Stimulated activated naive CD4-positive, alpha-beta T cell (primary cell): ENCODE results near the gene USP28.
A peak's percentile ranks its signal among the peaks of the same experiment; 100 is the strongest.
"Not testable (repeated sequence)": the region's sequence is repeated elsewhere in the genome, so short reads cannot be mapped to it uniquely, and the experiment has no call there.

ENCODE experiments used
- DNase-seq, 6 experiments: peaks; one replicate each; lab custom pipeline; 2025; lab: John Stamatoyannopoulos, UW

USP28 gene

DNA sequence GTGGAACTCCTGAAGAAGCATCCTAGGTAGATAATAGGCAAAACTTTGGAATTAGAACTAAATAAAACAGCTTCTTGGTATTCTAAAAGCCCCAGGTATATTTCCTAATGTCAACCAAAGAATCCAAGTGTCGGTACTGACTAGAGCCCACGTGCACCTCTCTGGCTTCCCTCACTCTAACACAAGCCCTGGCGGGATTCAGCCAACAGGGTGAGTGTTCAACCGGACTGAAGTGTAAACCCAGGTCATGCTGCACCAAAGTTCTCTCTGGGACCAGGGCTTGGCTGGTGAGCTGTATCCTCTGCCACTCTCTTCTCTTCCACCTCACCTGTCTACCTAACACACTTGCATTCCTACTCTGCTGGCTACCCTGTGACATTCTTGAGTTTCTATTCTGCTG is 40.1 kb downstream of the USP28 start:
- no peak for DNase-seq

DNA sequence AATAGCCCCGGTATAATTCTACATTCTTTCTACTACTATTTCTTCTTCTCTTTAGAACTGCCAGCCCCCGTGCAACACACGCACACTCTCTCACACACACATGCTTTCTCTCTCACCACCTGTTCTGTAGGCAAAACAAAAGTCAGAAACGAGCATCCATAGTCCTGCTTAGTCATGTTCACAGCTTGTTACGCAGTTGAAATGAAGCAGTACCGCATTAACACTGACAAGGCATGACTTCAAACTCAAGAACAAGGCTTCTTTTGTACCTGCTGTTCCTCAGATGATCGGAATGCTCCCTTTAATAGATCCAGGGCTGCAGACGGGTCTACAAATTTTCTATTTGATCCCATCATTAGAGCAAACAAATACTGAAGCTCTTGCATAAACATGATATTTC is 42.2 kb downstream of the USP28 start:
- no peak for DNase-seq

DNA sequence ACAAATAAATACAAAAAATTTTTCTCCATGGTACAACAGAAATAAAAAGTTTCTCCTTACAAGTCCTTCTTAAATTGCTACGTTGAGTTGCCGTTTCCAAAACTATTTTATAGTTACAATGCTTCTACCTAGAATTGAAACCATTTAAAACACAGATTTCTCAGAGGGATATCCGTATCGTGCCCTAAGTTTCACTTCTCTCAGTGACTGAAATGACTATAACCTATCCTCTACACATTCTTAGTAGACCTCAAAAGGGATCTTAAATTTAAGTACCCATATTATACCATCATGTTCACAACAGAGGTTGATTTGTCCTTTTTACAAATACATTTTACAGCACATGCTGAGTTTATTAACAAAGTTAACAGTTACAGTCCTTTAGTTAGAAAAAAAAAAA is 44.1 kb downstream of the USP28 start:
- DNase-seq = no peak

DNA sequence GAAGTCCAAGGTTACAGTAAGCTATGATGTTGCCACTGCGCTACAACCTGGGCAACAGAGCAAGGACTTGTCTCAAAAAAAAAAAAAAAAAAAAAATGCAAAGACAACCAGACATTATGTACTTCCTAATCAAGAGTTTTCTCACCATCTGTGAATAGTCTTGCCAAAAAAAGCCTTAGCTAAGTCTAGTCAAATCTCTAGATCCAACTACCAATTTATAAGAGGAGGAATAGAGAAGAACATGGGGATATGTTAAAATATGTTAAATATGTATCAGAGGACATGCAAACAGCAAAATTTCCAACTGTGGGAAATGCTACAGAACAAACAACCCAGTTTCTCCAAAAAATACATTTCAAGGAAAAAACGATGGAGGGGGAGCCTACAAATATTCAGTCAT is 45.6 kb downstream of the USP28 start:
- no peak for DNase-seq

DNA sequence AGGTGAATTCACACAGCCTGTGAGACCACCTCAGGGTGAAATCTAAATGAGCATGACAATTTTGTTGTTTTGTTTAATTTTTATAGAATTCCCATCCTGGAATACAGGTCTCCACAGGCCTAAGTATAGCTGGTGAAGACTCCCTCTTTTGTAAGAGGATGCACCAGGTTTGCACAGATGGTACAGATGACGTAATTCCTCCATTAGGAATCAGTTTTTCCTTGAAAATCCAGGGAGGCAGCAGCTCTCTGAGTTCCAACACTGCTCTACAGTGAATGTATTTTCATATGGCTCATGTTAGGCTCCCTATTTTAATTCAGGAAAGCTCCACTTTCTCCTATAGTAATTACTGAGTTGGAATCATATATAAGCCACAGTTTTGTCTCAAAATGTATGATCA is 47.2 kb downstream of the USP28 start:
- no peak for DNase-seq

DNA sequence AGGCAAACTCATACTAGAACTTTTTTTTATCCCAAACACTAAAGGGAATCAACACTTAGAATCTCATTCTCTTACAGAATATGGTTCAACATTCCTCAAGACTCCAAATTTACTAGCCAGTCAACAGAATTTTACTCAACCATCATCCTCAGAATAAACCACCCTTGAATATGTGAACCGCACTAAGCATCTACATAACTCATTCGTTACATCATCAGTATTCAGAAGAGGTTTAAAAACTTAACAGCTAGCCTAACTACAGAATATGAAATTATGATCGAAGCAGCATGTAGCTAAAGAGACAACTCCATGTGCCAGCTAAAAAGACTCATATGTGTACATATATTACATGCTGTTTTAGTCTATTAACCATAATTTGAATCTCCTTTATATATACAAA is 47.9 kb downstream of the USP28 start:
- DNase-seq = no peak

DNA sequence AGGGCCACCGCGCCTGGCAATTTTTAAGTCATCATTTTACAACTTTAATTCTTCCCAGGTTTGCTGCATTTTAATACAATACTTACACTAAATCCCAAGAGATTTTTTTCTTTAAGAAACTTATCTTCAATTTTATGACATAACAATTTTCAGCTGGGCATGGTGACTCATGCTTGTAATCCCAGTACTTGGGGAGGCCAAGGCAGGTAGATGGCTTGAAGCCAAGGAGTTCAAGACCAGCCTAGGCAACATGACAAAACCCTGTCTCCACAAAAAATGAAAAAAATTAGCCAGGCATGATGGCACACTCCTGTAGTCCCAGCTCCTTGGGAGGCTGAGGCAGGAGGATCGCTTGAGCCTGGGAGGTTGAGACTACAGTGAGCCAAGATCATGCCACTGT is 56.9 kb downstream of the USP28 start:
- no peak for DNase-seq

DNA sequence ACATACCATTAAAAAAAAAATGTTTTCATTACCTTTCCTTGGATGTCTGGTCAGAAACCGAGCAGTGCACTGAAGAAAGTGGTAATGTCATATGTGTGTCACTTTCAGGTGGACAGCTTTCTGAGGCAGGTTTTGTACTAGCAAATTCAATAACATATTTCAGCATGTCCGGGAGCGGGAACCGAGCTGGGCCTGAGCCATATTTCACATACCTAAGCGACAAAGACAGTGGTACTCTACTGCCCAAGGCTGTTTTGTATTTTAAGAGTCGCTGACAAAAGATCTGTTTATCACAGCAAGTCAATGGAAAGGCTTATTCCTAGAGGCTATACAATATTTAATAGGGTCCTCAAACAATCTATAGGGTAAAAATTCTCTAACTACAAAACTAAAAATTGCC is 57.7 kb downstream of the USP28 start:
- no peak for DNase-seq

DNA sequence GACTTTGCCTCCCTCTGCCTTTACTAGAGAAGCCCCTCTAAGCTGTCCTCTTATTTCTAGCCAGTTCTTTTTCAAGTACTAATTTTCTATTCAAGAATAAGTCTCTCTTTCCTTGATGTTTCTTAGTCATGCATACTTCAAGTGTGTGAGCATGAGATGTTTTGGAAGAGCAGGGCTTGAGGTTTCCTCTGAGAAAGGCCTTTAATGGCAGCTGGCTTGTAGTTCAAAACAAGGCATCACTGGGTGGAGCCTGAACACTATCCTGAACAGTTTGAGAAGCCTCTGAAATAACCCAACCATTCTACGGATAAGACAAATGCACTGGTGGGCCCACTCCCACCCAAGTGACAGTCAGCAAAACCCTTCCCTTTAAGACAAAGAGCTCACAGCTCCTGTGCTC is 58.2 kb downstream of the USP28 start:
- no peak for DNase-seq

DNA sequence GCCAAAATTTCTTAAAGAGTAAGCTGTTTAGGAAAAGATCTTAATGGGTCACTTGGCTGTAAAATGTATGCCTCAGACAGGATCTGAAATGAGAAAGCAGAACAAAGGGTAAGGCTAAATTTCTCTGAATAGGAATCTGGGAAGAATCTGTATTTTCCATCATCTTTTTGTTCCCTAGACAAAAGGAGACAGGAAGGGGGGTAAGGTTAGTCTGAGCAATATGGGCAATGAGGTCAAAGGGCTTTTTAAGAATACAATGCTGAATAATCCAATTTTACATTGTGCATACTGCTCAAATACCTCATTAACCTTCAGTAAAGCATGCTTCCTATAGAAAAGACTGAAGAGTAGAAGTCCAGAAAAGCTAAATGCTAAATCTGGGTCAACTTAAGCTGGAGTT is 61.2 kb downstream of the USP28 start:
- DNase-seq = no peak

DNA sequence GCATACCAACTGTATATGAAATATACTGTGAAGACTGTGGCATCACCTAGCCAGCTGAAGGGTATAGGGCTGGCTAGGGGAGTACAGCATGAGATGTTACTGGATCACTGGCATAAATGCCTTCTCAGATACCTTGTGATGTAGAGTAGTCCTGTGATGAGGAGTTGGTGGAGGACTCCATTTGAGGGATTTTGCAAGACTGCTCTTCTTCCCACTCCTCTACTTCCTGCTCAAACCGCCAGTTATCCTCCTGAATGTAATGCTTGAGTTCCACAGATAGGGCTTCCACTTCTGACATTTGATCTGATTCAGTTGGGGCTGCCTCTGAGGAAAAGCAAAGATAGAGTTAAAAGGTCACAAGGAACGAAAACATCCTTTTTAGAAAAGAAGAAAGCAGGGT is 66.4 kb downstream of the USP28 start:
- DNase-seq = no peak

DNA sequence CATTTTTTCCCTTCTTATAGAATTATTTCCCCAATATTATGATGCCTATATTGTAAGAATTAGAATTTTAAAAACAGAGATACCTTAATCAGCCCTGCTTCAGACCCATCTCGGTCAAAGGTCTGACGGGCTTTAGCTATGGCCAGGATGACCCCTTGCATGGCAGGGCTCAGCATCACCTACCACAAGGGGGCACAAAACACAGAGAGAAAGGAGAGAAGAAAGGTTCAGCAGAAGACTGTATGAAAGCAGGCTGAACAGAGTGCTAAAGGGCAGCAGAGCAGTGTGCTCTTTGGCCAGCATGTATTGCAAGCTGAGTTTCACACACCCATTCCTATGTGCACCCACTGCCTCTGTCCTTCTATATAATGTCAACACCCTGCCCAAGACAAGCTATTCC is 69.0 kb downstream of the USP28 start:
- DNase-seq = no peak

DNA sequence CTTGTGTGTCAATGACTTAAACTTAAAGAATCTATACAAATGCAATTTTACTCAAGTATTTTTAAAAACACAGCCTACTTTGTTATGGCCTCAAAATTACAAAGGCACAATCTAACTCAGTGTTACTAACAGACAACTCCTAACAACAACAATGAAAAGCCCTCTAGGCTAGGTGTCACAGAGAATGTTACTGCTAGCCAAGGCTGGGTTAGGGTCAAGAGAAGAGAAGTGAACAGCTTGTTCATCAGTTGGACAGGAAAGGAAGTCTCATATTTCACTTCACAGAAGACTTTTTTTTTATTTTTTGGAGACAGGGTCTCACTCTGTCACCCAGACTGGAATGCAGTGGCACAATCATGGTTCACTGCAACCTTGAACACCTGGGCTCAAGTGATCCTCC is 69.7 kb downstream of the USP28 start:
- DNase-seq = no peak

DNA sequence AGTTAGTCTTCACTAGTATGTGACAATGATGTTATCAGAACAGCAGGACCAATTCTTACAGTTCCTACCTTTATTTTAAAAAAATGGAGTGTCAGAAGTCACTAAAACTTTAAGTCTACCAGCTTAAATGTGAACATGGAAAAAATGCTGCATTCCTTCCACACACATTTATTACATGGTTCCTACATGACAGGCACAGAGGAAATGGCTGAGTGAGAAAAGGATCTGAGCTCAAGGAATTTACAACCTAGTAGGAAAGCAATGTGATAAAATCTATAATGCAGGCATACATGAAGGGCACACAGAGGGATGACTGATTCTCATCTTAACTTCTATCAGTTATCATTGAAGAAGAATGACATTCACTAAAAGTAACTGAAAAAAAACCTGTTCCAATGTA is 72.8 kb downstream of the USP28 start:
- DNase-seq = no peak

DNA sequence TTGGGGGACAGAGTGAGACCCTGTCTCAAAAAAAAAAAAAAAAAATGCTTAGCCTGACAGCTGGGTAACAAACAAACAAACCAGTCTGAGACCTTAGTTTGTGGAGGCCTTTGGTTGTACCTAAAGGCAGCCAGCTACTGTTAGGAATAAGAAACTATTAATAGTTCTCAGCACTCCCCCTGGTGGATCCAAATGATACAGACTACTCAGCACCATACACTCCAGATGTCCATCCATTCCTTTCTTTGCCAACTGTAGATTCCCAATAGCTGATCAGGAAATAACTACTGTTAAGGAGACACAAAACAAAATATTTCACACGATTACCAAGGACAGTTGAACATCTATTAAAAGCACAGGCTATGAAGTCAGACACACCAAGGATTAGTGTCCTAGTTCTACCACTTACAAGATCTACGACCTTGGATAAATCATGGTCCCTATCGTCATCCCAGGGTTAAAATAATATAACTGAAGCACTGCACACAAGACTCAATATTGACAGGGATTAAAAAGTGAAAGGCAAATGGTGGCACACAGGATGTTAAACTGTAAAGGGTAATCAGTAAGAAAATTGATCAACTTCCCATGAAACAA is 78.6 kb downstream of the USP28 start:
- peak in 1 of 6 experiments; percentile 26 for DNase-seq

DNA sequence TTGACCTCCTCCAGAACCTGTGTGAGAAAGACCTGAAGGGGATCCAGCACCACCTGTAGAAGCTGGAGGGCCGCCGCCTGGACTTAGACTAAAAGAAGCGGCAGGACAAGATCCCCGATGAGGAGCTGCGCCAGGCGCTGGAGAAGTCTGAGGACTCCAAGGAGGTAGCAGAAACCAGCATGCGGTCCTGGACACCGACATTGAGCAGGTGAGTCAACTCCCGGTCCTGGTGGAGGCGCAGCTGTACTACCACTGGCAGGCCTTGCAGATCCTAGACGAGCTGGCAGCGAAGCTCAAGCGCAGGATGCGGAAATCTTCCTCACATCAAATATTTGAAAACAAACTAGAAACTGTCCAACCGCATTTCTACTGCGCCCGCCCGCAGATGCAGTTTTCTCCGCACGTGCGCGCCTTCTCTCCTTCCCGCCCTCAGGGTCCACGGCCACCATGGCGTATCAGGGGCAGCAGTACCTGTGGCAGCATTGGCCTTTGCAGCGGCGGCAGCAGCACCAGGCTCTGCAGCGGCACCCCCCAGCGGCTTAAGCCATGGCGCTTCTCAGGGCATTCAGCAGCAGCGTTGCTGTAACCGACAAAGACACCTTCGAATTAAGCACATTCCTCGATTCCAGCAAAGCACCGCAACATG is 85.6 kb downstream of the USP28 start:
- no peak for DNase-seq

DNA sequence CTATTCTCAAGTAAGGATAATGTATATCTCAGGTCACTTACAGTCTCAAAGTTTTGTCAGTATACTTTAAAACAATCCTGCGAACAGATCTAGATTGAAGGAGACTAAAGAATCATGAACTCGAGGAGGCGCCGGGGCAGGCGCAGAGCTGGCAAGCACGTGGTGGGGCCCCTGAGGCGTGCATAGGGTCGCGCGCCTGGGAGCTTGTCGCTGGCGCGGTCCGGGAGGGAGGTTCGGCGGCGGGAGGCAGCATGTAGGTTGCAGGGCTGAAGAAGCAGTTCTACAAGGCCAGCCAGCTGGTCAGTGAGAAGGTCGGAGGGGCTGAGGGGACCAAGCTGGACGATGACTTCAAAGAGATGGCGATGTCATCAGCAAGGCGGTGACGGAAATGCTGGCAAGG is 86.4 kb downstream of the USP28 start:
- not testable (repeated sequence) for DNase-seq

DNA sequence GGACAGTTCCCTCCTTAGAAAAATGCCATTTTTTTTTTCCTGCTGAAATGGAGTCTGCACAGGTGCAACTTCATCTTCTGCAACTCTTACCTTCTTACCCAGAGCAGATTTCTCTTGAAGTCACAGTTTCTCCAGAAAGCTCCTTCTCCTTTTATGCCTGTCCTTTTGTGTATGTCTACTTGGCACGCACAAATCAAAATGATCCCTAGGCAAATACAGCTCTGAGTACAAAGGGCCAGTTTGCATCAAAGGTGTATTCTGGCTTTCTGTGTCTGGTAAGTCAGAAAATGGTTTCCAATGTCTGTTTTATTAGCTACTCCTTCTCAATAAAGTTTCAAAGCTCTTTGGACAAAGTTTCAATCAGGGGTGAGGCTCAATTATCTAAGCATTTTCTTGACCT is 93.2 kb downstream of the USP28 start:
- no peak for DNase-seq

DNA sequence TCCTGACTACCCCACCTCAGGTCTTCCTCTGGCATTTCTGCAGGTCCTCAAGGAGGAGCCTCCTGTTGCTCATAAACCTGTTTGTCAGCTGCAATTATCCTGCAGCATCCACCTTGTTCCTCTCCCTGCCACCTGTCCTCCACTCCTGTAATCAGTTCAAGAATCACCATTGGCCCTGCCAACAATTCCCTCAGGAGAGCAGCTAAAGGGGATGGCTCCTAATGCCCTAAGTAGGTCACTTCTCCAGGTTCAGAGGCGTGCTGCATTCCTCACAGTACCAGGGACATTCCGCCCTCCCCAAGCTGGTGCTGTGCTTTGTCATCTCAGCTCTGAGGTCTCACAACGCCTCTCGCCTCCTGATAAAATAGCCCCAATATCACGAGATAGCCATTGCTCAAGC is 93.7 kb downstream of the USP28 start:
- DNase-seq = no peak

DNA sequence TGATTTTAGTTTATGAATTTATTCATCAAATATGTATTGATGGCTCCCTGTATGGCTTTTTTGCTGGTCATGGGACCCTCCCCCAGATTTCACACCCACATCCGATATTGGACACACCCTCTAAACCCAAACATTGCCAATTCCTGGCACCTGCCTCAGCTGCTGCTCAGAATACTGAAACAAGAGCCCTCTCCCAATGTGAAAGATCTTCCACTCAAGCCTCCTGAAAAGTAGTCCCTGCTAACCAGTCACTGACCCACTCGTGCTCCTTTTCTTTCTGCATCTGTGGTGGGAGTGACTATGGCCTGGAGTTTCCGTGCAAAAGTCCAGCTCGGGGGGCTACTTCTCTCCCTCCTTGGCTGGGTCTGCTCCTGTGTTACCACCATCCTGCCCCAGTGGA is 95.9 kb downstream of the USP28 start, which contains the start of gene CLDN25:
Gene CLDN25, plus strand, starts transcription at position 301 of the 400 bp plus-strand sequence. Its CDS starts 0 bp downstream, at position 301.
- no peak for DNase-seq

DNA sequence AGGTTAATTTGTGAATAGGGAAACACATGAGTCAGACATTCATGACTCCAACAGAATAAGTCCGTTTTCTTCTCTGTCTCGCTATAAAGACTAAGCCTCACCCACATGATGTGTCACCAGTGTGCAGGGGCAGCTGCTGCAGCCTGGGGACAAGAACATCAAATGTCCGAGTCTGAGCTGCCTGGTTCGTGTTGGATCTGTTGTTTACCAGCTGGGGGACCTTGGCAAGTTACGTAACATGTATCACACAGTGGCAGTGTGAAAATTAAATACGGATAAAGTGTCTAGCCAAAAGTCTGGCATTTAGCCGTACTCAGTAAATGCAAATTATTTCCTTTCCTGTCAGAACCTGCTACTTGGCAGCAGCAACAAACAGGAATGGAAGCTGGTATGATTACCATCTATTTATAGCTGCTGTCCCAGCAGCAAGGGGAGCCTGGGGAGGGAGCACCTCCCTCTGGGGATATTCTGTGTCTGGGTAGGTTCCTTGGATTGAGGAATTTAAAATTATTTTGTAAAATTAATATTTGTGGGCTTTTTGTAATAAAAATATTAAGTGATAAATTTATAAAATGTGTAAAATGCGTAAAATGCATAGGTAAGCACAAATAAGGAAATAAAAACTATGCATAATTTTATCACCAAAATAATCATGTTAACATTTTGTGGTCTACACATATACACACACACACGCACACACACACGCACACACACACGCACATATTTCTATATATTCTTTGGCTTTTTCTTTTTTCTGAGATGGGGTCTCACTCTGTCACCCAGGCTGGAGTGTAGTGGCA is 97.1 kb downstream of the USP28 start:
- no peak for DNase-seq

DNA sequence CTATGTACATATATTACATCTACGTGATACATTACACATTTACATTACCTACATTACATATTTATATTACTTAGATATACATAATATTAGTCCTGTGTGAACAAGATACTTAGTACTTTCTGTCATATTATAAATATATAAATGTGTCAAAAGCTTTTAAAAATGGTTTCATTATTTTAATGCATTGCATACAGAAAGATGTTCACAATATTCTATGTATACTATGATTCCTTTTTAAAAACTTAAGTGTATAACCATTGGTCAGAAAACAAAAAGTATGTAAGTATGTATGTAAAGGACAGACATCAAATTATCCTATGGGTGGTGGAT is 101.2 kb downstream of the USP28 start:
- DNase-seq = no peak

DNA sequence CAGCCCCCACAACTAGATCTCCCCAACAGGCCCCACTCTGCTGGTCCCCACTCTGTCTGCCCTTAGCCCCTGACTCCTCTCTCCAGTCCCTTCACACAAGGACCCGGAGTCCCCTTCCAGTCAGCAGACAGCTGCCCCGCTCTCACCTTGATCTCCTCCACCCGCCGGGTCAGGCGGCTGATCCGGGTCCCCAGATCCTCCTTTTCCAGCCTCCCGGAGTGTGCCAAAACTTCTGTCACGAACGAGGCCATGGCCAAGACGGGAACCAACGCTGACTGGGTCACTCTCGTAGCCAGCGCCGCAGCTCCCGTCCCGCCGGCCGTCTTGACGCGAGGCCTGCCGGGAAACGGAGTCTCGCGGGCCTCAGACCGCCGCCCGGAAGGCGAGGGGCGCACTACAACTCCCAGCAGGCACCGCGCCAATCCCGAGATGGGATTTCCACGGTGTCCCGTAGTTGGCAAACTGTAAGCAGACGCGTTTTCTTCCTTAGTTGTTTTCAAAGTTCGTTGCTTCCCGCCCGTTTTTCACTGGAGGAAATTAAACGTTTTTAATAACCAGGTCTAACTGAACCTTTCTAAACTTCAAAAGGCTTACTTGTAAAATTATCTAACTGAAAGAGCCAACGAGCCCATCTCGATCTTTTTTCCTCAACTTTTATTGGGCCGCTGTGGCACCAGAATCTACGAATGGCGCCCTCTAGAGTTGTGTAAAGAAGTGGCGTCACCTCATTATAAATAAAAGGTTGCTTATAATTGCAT is 101.8 kb downstream of the USP28 start, which contains the start of gene ZW10:
Gene ZW10, minus strand, starts transcription at position 277 of the 758 bp plus-strand sequence. Its CDS starts 26 bp downstream, at position 251.
- DNase-seq = peak; percentile 84 to 93 (median 89)
